ENCODE results near the gene USP17L21.
"Not testable (repeated sequence)": the region's sequence is repeated elsewhere in the genome, so short reads cannot be mapped to it uniquely, and the experiment has no call there.

USP17L21 gene

GRCh38 chr4:9257824-9258223 lies 4.8 kb upstream of the USP17L21 start, which contains the start of gene USP17L20:
TSS of gene USP17L20 (plus strand) at chr4:9258124. CDS start at chr4:9258124, 0 bp downstream.
- not testable (repeated sequence) for H3K27ac ChIP-seq (ENCODE audit: low read depth, low read length); H3K4ac ChIP-seq (ENCODE audit: low read depth, low read length); H3K4me2 ChIP-seq (ENCODE audit: low read length); H2BK15ac ChIP-seq (replicated peaks; ENCODE audit: low read depth); H4K5ac ChIP-seq (ENCODE audit: low read length); H3K9ac ChIP-seq (ENCODE audit: low read length); H2BK120ac ChIP-seq (ENCODE audit: low read depth, low read length); H3K4me3 ChIP-seq (ENCODE audit: low read length); H3K56ac ChIP-seq (ENCODE audit: low read length); DNase-seq; H3K4me1 ChIP-seq (ENCODE audit: control insufficient read depth, low read depth, low read length); H3K36me3 ChIP-seq (ENCODE audit: control insufficient read depth, insufficient read depth, low read length); H4K8ac ChIP-seq (ENCODE audit: low read depth, low read length); H3K27me3 ChIP-seq (ENCODE audit: insufficient read depth, low read length, poor library complexity); H3K18ac ChIP-seq (ENCODE audit: low read length); H3K79me1 ChIP-seq (ENCODE audit: low read length); H3K23ac ChIP-seq (ENCODE audit: low read length); H2BK5ac ChIP-seq (ENCODE audit: low read length); H3K79me2 ChIP-seq (ENCODE audit: control insufficient read depth, insufficient read depth, low read length); H2AK5ac ChIP-seq (ENCODE audit: low read length)
- WGBS (ENCODE audit: extremely low coverage, insufficient coverage, low lambda C conversion rate), result no CpG with 5 or more reads among the region's 15 CpGs

- not testable (repeated sequence) for H2BK15ac ChIP-seq (replicated peaks; ENCODE audit: low read depth); H2BK5ac ChIP-seq (ENCODE audit: low read length); H3K27me3 ChIP-seq (ENCODE audit: insufficient read depth, low read length, poor library complexity); H4K8ac ChIP-seq (ENCODE audit: low read depth, low read length); H3K79me1 ChIP-seq (ENCODE audit: low read length); H3K4me3 ChIP-seq (ENCODE audit: low read length); H2BK120ac ChIP-seq (ENCODE audit: low read depth, low read length); H3K36me3 ChIP-seq (ENCODE audit: control insufficient read depth, insufficient read depth, low read length); H3K18ac ChIP-seq (ENCODE audit: low read length); H3K27ac ChIP-seq (ENCODE audit: low read depth, low read length); H2AK5ac ChIP-seq (ENCODE audit: low read length); H3K23ac ChIP-seq (ENCODE audit: low read length); H3K79me2 ChIP-seq (ENCODE audit: control insufficient read depth, insufficient read depth, low read length); H3K4me2 ChIP-seq (ENCODE audit: low read length); H3K4ac ChIP-seq (ENCODE audit: low read depth, low read length); H4K5ac ChIP-seq (ENCODE audit: low read length); H3K4me1 ChIP-seq (ENCODE audit: control insufficient read depth, low read depth, low read length); DNase-seq; H3K9ac ChIP-seq (ENCODE audit: low read length); H3K56ac ChIP-seq (ENCODE audit: low read length)
- WGBS (ENCODE audit: extremely low coverage, insufficient coverage, low lambda C conversion rate), result no CpG with 5 or more reads among the region's 15 CpGs
Measured at GRCh38 chr4:9267319-9267718, 4.6 kb downstream of the USP17L21 start, which contains the start of gene USP17L22. TSS of gene USP17L22 (plus strand) at chr4:9267619. CDS start at chr4:9267619, 0 bp downstream.

- not testable (repeated sequence) for H3K18ac ChIP-seq (ENCODE audit: low read length); H3K4ac ChIP-seq (ENCODE audit: low read depth, low read length); H3K4me3 ChIP-seq (ENCODE audit: low read length); DNase-seq; H3K36me3 ChIP-seq (ENCODE audit: control insufficient read depth, insufficient read depth, low read length); H3K79me1 ChIP-seq (ENCODE audit: low read length); H3K9ac ChIP-seq (ENCODE audit: low read length); H4K5ac ChIP-seq (ENCODE audit: low read length); H4K8ac ChIP-seq (ENCODE audit: low read depth, low read length); H3K27me3 ChIP-seq (ENCODE audit: insufficient read depth, low read length, poor library complexity); H3K27ac ChIP-seq (ENCODE audit: low read depth, low read length); H3K56ac ChIP-seq (ENCODE audit: low read length); H3K4me1 ChIP-seq (ENCODE audit: control insufficient read depth, low read depth, low read length); H2AK5ac ChIP-seq (ENCODE audit: low read length); H3K79me2 ChIP-seq (ENCODE audit: control insufficient read depth, insufficient read depth, low read length); H3K23ac ChIP-seq (ENCODE audit: low read length); H3K4me2 ChIP-seq (ENCODE audit: low read length); H2BK120ac ChIP-seq (ENCODE audit: low read depth, low read length); H2BK5ac ChIP-seq (ENCODE audit: low read length); H2BK15ac ChIP-seq (replicated peaks; ENCODE audit: low read depth)
- WGBS (ENCODE audit: extremely low coverage, insufficient coverage, low lambda C conversion rate), result 100% methylated on average over 3 of the region's 10 CpGs
Measured at GRCh38 chr4:9271719-9272118, 9.0 kb downstream of the USP17L21 start.
